NCI-H748 (cell line): ENCODE data around the gene RABEP2.
A peak's percentile ranks its signal among the peaks of the same experiment; 100 is the strongest.
"Not testable (repeated sequence)": the region's sequence is repeated elsewhere in the genome, so short reads cannot be mapped to it uniquely, and the experiment has no call there.

Source experiments
- DNase-seq: peaks from one replicate; lab custom pipeline; 2025; ENCODE audit not compliant: unreplicated experiment; lab: John Stamatoyannopoulos, UW

Gene RABEP2

DNA sequence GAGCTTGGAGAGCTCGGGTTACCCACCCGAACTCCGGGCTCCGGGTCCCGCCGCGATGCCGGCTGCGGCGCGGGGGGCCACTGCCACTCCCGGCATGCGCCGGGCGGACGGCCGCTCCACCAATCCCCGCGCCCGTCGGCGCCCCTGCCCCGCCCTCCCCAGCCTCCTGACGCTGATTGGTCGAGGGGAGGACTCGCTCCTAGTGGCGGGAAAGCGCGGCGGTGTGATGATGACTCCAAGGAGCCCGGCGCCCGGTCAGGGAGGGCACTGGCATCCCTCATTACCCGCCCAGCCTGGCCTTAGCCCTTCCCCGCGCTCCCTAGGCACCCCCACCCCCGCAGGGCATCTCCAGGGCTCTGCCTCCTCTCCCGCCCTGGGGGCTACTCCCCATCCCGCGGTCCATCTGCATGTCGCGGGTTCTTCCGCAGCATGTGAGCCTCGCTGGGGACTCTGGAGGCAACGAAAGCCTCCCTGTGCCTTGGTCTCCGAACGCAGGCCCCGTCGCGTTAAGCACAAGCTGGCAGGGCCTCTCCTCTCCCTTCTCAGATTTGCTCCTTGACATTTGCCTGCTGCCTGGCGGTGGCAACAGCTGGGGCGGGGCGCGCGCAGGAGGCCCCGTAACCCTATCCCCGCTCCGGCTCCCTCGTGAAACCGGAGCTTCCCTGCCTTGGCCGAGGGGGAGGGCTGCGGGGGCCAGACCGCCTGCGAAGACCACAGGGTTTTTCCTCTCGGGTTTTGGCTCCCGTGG, 45.0 kb downstream of the RABEP2 start:
- peak; percentile 90 for DNase-seq

DNA sequence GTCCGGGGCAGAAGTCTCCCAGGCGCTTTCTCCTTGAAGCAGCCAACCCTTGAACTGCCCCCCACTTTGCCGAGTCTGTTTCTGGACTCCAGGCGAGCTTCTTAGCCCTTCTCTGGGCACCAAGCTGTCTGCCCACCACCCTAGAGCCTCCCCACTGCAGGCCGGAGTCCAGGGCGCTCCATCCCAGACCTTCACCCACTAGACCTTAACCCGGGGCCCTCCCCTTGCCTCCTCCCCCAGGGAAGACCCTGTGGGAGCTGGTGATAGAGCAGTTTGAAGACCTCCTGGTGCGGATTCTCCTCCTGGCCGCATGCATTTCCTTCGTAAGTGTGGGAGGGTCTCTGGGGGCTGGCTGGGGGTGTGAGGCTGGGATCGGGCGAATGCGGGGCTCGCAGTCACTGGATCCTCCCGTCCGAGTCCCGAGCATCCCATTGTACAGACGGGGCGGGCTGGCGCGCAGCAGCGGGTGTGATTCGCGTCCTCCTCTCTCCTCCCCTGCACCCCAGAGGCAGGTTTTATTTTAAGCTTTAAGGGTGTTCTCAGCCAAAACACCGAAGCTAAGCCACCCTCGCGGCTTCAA, 45.7 kb downstream of the RABEP2 start:
- no peak for DNase-seq

DNA sequence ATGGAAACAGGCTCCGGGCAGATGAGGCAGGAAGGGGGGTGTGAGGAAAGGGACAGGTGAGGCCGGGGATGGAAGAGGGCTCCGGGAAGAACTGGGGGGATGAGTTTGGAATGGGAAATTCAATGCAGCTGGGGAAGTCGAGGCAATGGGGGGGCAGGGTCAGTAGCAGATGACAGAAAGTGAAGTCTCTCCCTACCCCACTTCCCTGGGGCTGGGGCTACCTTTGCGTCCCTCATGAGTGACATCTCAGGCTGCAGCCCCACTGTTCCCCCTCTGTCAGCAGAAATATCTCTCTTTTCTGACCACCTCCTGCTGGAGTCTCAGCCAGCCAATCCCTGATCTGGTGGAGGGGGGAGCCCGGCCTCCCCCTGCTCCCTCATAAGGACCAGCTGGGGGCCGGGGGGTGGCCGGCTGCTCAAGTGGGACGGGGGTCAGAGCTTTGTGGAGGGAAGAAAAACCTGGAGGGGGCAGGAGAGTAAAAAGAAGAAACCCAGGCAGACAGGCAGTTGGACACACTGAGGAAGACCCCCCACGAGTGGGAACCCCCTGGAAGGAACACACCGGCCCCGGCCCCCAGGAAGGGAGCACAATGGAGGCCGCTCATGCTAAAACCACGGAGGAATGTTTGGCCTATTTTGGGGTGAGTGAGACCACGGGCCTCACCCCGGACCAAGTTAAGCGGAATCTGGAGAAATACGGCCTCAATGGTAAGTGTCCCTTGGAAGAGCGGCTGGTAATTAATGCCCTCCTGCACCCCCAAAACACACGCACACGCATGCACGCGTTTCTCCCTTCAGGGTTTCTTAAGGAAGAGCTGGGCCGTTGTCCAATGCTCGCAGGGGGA, 46.7 kb downstream of the RABEP2 start, which contains the start of gene ATP2A1:
Gene ATP2A1, plus strand, starts transcription at position 406 of the 844 bp plus-strand sequence. Its CDS starts 184 bp downstream, at position 590.
- DNase-seq, result no peak

- DNase-seq, result no peak
These were observed 47.4 kb downstream of the RABEP2 start for GRCh38 chr16:28877655-28878000.

GRCh38 chr16:28876973-28877654, 47.9 kb downstream of the RABEP2 start:
- DNase-seq, result no peak

- DNase-seq, result no peak
These were observed 48.9 kb downstream of the RABEP2 start for GRCh38 chr16:28876019-28876659.

DNA sequence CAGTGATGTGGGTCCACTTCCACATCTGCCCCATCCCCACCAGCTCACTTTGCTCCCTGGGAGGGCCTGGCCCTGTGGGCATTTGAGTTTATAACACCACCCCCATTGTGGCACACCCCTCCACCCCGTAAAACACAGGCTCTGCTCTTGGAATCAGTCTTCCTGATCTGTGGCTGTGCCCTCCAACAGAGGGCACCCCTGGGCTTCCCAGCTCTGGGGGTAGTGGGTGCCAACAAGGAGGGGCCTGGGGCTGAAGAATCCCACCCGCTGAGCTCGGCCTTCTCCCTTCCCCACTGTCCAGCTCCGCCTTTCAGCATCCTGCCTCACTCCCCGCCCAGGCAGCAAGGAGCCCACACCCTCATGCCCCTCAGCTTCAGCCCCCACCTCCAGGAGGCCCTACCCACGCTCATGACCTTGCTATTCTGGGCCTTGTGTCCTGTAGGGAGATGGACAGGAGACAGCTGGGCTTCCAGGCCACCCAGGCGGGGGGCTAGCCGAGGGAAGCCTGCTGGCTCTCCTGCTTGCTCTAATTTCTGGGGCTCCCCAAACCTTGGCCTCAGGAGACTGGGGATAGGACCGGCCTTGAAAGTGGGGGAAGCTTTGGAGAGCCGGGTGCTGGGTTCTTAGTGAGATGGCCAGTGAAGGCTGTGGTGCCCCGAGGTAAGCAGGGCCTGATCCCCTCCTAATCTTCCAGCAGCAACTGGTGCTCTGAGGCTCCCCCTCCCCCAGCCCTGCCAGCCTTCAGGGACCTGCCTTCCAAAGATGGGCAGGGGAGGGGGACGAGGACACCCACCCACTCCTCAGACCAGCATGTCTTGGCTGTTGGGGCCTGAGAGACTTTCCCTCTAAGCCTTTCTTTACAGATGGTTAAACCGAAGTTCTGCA, 49.7 kb downstream of the RABEP2 start:
- DNase-seq, result no peak

GRCh38 chr16:28874406-28874805, 50.6 kb downstream of the RABEP2 start:
- DNase-seq, result no peak

DNA sequence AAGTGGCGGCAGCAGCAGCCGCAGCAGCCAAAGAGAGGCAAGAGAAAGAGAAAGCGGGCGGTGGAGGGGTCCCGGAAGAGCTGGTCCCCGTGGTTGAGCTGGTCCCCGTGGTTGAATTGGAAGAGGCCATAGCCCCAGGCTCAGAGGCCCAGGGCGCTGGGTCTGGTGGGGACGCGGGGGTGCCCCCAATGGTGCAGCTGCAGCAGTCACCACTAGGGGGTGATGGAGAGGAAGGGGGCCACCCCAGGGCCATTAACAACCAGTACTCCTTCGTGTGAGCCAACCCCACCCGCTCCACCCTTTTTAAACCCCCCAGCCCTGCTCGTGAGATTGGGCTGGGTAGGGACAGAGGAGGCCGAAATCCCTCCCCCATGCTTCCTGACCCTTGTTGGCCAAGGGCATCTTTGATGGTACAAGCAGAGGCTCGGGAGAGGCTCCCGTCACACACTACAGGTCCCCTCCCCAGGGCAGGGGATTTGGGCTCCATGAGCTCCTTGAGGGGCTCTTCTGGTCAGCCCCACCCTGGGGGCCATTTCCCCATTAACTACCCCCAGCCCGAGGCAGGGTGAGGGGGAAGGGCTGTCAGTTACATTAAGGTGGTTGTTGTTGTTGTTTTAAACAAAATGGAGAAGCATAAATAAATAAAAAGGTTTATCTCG, 51.4 kb downstream of the RABEP2 start:
- DNase-seq, result no peak

DNA sequence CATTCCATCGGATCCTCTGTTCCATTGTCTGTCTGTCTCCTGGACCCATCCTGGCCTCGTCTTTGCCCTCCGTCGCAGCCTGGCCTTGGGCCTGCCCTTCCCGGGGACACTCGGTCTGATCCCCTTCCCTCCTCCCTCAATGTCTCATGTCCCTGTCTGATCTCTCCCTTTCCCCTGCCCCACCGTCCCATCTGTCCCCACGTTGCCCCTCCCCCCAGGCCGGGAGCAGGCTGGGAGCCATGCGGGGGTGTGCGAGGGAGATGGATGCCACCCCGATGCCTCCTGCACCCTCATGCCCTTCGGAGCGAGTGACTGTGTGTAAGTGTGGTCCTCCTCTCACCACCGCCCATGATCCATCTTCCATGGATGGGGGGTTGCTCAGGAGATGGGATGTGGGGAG, 52.1 kb downstream of the RABEP2 start:
- no peak for DNase-seq

DNA sequence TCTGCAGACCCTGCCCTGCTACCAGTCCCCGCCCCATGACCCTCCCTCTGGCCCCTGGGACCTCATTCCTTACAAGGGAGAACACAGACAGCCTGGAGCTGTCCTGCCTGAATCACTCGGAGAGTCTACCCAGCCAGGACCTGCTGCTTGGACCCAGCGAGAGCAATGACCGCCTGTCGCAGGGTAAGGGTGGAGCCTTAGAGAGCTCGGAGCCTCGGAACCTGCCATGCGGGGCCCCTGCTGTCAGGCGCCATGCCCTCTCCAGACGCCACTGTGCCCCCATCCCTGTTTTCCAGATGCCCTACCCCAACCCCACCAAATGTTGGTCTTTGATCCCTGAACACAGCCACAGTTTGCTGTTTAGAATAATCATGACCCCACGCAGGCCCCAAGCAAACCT, 55.8 kb downstream of the RABEP2 start:
- DNase-seq, result no peak

- not testable (repeated sequence) for DNase-seq
These were observed 57.4 kb downstream of the RABEP2 start for GRCh38 chr16:28867646-28868045.

DNA sequence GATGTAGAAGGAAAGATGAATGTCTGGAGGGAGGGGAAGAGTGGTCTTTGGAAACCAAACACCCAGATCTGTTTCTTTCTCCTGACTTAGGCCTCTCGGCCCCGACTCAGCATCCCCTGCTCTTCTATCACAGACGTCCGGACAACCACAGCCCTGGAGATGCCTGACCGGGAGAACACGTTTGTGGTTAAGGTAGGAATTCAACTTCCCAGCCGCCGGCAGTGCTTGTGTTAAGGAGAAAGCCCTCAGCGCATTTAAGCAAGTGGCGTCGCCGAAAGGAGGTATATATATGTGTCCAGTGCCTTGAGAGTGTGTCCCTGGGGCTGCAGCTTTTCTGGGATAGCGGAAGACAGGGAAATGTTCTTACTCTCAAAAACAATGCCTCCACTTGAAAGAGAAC, 57.8 kb downstream of the RABEP2 start:
- DNase-seq, result no peak

DNA sequence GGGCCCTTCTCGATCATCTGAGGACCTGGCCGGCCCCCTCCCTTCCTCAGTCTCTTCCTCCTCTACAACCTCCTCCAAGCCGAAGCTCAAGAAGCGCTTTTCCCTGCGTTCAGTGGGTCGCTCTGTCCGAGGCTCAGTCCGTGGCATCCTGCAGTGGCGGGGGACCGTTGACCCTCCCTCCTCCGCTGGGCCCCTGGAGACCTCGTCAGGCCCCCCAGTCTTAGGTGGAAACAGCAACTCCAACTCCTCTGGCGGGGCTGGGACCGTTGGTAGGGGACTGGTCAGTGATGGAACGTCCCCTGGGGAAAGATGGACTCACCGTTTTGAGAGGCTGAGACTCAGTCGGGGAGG, 58.6 kb downstream of the RABEP2 start:
- DNase-seq, result no peak

DNA sequence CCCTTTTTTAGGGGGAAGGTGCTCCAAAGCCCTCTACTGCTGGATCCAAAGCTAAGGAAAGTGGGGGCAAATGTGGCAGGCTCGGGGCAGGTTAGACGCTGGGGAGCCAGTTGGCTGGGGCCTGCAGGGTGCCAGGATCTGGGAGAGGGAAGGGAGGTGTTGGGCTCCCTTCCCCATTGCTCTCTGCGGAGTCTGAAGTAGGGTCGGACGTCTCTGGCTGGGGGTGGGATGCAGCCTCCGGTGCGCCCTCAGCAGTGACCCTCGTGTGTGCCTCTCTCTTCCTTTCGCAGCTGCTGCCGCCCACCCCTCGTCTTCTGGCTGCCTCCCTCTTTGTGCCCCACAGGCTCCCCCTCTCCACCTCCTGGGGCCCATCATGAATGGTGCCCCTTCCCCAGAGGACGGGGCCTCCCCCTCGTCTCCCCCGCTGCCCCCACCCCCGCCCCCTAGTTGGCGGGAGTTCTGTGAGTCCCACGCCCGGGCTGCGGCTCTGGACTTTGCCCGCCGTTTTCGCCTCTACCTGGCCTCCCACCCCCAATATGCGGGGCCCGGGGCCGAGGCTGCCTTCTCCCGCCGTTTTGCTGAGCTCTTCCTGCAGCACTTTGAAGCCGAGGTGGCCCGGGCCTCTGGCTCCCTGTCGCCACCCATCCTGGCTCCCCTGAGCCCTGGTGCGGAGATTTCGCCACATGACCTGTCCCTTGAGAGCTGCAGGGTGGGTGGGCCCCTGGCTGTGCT, 59.1 kb downstream of the RABEP2 start:
- DNase-seq, result no peak

DNA sequence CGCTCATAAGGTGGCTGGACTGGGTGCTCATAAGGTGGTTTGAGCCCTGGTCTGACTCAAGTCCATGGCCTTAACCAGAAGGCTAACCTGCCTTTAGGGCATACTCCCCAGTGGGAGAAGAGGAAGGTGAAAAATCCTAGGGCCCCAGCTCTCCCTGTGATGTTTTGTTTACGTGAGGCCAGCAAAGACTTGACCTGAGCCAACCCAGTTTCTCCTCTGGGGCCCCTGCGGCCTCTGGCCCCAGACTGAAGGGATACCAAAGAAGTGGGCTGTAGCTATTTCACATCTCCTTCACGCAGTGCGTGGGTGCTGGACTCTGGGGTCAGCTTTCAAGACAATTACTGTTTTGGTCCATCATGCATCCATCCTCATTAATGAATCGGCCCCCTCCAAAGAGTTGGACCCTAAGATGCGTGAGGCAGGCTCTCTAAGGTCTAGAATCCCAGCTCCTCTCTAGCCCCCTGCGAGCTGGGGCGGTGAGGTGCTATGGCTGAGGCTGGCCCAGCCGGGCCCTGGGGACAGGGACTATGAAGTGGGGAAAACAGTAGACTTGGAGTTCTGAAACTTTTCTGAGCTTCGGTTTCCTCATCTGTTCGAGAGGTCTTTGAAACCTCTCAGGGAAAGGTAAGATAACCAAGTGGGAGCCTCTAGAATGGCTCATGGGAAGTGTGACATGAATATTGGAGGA, 59.9 kb downstream of the RABEP2 start:
- DNase-seq, result no peak

DNA sequence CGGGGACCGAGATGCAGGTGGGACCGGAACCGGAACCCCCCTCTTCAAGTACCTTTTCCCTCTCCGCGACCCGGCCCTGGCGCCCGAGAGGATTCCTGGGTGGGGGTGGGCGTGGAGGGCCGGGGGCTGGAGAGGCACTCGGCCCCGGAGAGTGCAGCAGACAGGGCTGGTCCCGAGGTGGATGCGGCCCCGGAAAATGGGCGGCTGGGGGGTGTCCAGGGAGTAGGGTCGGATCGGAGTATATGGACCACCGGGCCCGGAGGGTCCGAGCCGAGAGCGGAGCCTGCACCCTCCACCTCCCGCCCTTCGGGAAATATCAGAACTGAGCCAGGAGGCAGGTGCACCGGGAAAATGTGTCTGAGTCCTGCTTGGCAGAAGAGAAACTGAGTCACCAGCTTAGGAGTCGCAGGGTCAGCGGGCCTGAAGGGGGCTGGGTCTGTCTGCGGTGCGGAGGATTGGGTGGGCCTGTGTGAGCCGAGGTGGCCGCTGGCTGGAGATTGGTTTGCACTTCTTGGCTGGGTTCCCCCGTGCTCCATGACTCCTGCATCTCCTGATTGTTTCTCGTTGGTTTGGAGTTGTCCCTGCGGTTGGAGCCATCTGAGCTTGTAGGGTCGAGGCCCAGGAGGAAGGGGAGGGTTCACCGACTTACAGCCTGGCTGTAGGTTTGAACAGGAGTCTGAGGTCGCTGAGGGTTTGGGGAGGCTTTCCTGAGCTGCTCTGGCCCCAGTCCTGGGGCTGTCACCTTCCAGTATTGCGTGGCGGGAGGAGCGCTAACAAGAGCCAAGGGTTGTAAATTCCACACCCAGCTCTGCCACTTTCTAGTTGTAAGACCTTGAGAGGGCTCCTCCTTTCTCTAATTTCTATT, 60.9 kb downstream of the RABEP2 start:
- DNase-seq, result peak; percentile 19
